Keratinocyte (primary cell): ENCODE data around the gene ATE1.

Source experiments
- CTCF ChIP-seq, 3 experiments: IDR thresholded peaks in 1 of 3; conservative IDR thresholded peaks in 1 of 3; optimal IDR thresholded peaks in 1 of 3; 2 replicates in 2 of 3; 3 replicates in 1 of 3; pipeline versions ENCODE3 to v1.5.1; 2011; ENCODE audit warnings: low read length in 3 of 3, mild to moderate bottlenecking in 3 of 3, moderate library complexity in 2 of 3, control low read depth in 1 of 3, inconsistent platforms in 1 of 3; ENCODE audit not compliant: insufficient read depth in 2 of 3; ENCODE audit errors: extremely low read depth in 1 of 3
- EZH2 ChIP-seq: IDR thresholded peaks from one replicate; pipeline ENCODE4 v1.6.1; 2012; ENCODE audit warnings: inconsistent platforms, mild to moderate bottlenecking, low read length, moderate library complexity

DNA sequence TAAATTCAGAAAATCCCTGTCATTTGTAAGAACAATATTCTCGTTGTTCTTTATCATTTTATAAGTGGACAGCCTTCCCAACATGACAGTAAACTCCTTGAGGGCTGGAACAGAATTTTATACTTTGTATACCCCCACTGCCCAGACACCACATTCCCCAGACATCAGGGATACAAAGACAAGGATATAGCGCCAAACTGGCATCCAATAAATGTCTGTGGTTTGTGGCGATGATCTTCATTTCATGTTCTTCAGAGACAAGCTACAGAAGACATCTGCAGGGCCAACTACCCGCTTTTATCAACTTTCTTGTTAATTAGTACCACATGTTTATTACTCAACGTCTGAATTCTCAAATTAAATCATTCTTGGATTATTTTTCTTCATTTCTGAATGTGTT lies 155.9 kb downstream of the ATE1 start:
- TF ChIP-seq EZH2 (no peak), CTCF (optimal IDR thresholded peaks at IDR 0.05 in 1 of 3, IDR thresholded peaks at IDR 0.05 in 1 of 3, conservative IDR thresholded peaks at IDR 0.05 in 1 of 3; ENCODE audit: extremely low read depth in 1 of 3, insufficient read depth in 2 of 3, low read length in 3 of 3) (no peak)
